HG03097 (cell line): ENCODE data around the gene PYCR2.

Experiments
- ATAC-seq: cut with Tn5 transposase; IDR thresholded peaks from one replicate; pipeline ENCODE4 v1.9.1; 2021; ENCODE audit not compliant: unreplicated experiment, low FRiP score

The PYCR2 gene

GRCh38 chr1:225921734-225922709 is 2.0 kb downstream of the PYCR2 start:
- no peak for ATAC-seq

- ATAC-seq: no peak
Observed at GRCh38 chr1:225919906-225920305, 4.1 kb downstream of the PYCR2 start.

- no peak for ATAC-seq
Observed at GRCh38 chr1:225918280-225918679, 5.8 kb downstream of the PYCR2 start.

GRCh38 chr1:225917536-225917935 is 6.5 kb downstream of the PYCR2 start:
- ATAC-seq: no peak

- no peak for ATAC-seq
Observed at GRCh38 chr1:225917101-225917500, 6.9 kb downstream of the PYCR2 start.

- ATAC-seq: no peak
Observed at GRCh38 chr1:225915538-225915991, 8.5 kb downstream of the PYCR2 start.

- no peak for ATAC-seq
Observed at GRCh38 chr1:225914947-225915346, 9.1 kb downstream of the PYCR2 start.

- no peak for ATAC-seq
Observed at GRCh38 chr1:225914391-225914790, 9.7 kb downstream of the PYCR2 start.

GRCh38 chr1:225911191-225912130 is 12.6 kb downstream of the PYCR2 start:
- ATAC-seq: no peak

- ATAC-seq: no peak
Observed at GRCh38 chr1:225909477-225909876, 14.6 kb downstream of the PYCR2 start.

GRCh38 chr1:225908773-225909172 is 15.3 kb downstream of the PYCR2 start:
- ATAC-seq: no peak

GRCh38 chr1:225908013-225908640 is 15.9 kb downstream of the PYCR2 start:
- ATAC-seq: no peak

GRCh38 chr1:225907341-225907740 is 16.7 kb downstream of the PYCR2 start:
- ATAC-seq: no peak

GRCh38 chr1:225906467-225906866 is 17.6 kb downstream of the PYCR2 start:
- ATAC-seq: no peak

GRCh38 chr1:225903623-225904022 is 20.4 kb downstream of the PYCR2 start:
- ATAC-seq: no peak

- no peak for ATAC-seq
Observed at GRCh38 chr1:225899044-225899925, 24.8 kb downstream of the PYCR2 start.

- no peak for ATAC-seq
Observed at GRCh38 chr1:225897595-225898514, 26.2 kb downstream of the PYCR2 start.

GRCh38 chr1:225896937-225897549 is 27.0 kb downstream of the PYCR2 start:
- peak; percentile 100 for ATAC-seq
